Keratinocyte (primary cell): ENCODE results near the gene MLF2. TPM values are rescaled to one million over a fixed set of nuclear protein-coding genes. Genes with fewer than 3 reads are reported as not detected.
"Not testable (repeated sequence)": the region's sequence is repeated elsewhere in the genome, so short reads cannot be mapped to it uniquely, and the experiment has no call there.

ENCODE experiments used
- DNase-seq: peaks from one replicate; pipeline ENCODE4 v3.0.0-alpha.2; 2011; ENCODE audit warnings: low read depth, missing footprints, low spot score
- FAIRE-seq: peaks from 2 replicates; lab custom pipeline; 2011; peaks lifted over from hg19 to GRCh38; lab: Jason Lieb, UNC
- H2AFZ ChIP-seq: 2 replicates; pipeline ENCODE4 v1.6.0; 2012; ENCODE audit warnings: low read length, control low read depth, inconsistent platforms; ENCODE audit not compliant: control insufficient read depth
- H3K27ac ChIP-seq: 2 replicates; pipeline ENCODE4 v1.5.1; 2011; ENCODE audit warnings: low read length; ENCODE audit not compliant: control insufficient read depth, insufficient read depth
- H3K27me3 ChIP-seq: 3 replicates; pipeline ENCODE4 v1.6.0; 2011; ENCODE audit warnings: low read length; ENCODE audit not compliant: control insufficient read depth, insufficient read depth; ENCODE audit errors: extremely low read depth
- H3K36me3 ChIP-seq, 2 experiments: 2 replicates in 1 of 2; 3 replicates in 1 of 2; pipeline ENCODE4 v1.5.1; 2011; ENCODE audit warnings: low read length in 2 of 2, mild to moderate bottlenecking in 1 of 2; ENCODE audit not compliant: control insufficient read depth in 2 of 2, insufficient read depth in 2 of 2; ENCODE audit errors: extremely low read depth in 1 of 2
- H3K4me1 ChIP-seq: 3 replicates; pipeline ENCODE4 v1.5.1; 2011; ENCODE audit warnings: low read length; ENCODE audit not compliant: control insufficient read depth, insufficient read depth; ENCODE audit errors: extremely low read depth
- H3K4me2 ChIP-seq: 3 replicates; pipeline ENCODE4 v1.6.0; 2011; ENCODE audit warnings: low read depth, low read length; ENCODE audit not compliant: control insufficient read depth, insufficient read depth; ENCODE audit errors: extremely low read depth
- H3K4me3 ChIP-seq, 3 experiments: fragments of 200-600 bp in 1 of 3; sonication (generic) in 1 of 3; 2 replicates in 2 of 3; 3 replicates in 1 of 3; pipeline ENCODE4 v1.5.1; 2011 to 2016; ENCODE audit warnings: low read length in 3 of 3, mild to moderate bottlenecking in 3 of 3, control low read depth in 2 of 3, inconsistent platforms in 1 of 3, low read depth in 1 of 3, mixed read lengths in 1 of 3, mixed run types in 1 of 3, moderate library complexity in 1 of 3; ENCODE audit not compliant: control insufficient read depth in 2 of 3, insufficient read depth in 2 of 3; ENCODE audit errors: extremely low read depth in 1 of 3
- H3K79me2 ChIP-seq: 2 replicates; pipeline ENCODE4 v1.6.0; 2012; ENCODE audit warnings: low read length; ENCODE audit not compliant: control insufficient read depth, insufficient read depth
- H3K9ac ChIP-seq: 3 replicates; pipeline ENCODE4 v1.6.0; 2011; ENCODE audit warnings: low read length; ENCODE audit not compliant: control insufficient read depth, insufficient read depth; ENCODE audit errors: extremely low read depth
- H3K9me1 ChIP-seq: 3 replicates; pipeline ENCODE4 v1.6.0; 2011; ENCODE audit warnings: low read length; ENCODE audit not compliant: control insufficient read depth, insufficient read depth; ENCODE audit errors: extremely low read depth
- H3K9me3 ChIP-seq: 2 replicates; pipeline ENCODE4 v1.5.1; 2012; ENCODE audit warnings: low read depth, low read length; ENCODE audit not compliant: control insufficient read depth
- H4K20me1 ChIP-seq: 3 replicates; pipeline ENCODE4 v1.6.0; 2011; ENCODE audit warnings: low read length; ENCODE audit not compliant: control insufficient read depth, insufficient read depth; ENCODE audit errors: extremely low read depth
- CTCF ChIP-seq, 3 experiments: IDR thresholded peaks in 1 of 3; conservative IDR thresholded peaks in 1 of 3; optimal IDR thresholded peaks in 1 of 3; 2 replicates in 2 of 3; 3 replicates in 1 of 3; pipeline versions ENCODE3 to v1.5.1; 2011; ENCODE audit warnings: low read length in 3 of 3, mild to moderate bottlenecking in 3 of 3, moderate library complexity in 2 of 3, control low read depth in 1 of 3, inconsistent platforms in 1 of 3; ENCODE audit not compliant: insufficient read depth in 2 of 3; ENCODE audit errors: extremely low read depth in 1 of 3
- EZH2 ChIP-seq: IDR thresholded peaks from one replicate; pipeline ENCODE4 v1.6.1; 2012; ENCODE audit warnings: inconsistent platforms, mild to moderate bottlenecking, low read length, moderate library complexity
- dilution Hi-C: fragments of 300-500 bp; cut with MboI; formaldehyde crosslinking; loops from one replicate; pipeline ENCODE4 v1.7.0; 2020; ENCODE audit warnings: low sequenced_read_pairs; ENCODE audit not compliant: extremely low pct_ligation_motif_present
- polyA plus RNA-seq, 5 experiments: library from polyadenylated mRNA; depleted of rRNA in 3 of 5; stranded (reverse) in 3 of 5; stranded (forward) in 1 of 5; unstranded in 1 of 5; fragments of >200 nt; gene quantifications; 1 replicate in 1 of 5; 2 replicates in 3 of 5; 3 replicates in 1 of 5; pipeline versions ENCODE4 v1.2.1 to v1.2.3, GENCODE V29; 2011 to 2012; ENCODE audit warnings: missing spikeins in 2 of 5, low read depth in 1 of 5, low replicate concordance in 1 of 5

MLF2 gene
- polyA plus RNA-seq, 1 donor (not counting 4 experiments of a cell fraction or from before 2014, with no cell fraction given), result 317 TPM

- H3K27me3 ChIP-seq, result no peaks in the 10 kb centered on the region
- H3K4me1 ChIP-seq, result peaks cover 21% of the 10 kb centered on the region
- FAIRE-seq (no peak), DNase-seq (no peak)
- H3K4me3 ChIP-seq, result no peak overlapping the region
- no peaks in the 10 kb centered on the region for H3K9me3 ChIP-seq
- H3K36me3 ChIP-seq, result peaks cover 13 to 21% of the 10 kb centered on the region in 2 experiments
- H3K79me2 ChIP-seq, result no peaks in the 10 kb centered on the region
- TF ChIP-seq EZH2, result no peak
- no peak for TF ChIP-seq CTCF (optimal IDR thresholded peaks at IDR 0.05 in 1 of 3, IDR thresholded peaks at IDR 0.05 in 1 of 3, conservative IDR thresholded peaks at IDR 0.05 in 1 of 3; ENCODE audit: extremely low read depth in 1 of 3, insufficient read depth in 2 of 3, low read length in 3 of 3)
- H3K4me2 ChIP-seq, result no peak overlapping the region
- H3K27ac ChIP-seq, result no peak overlapping the region
- no peaks in the 10 kb centered on the region for H4K20me1 ChIP-seq
- no peak overlapping the region for H3K9ac ChIP-seq
- no peak overlapping the region for H2AFZ ChIP-seq
- H3K9me1 ChIP-seq, result peaks cover 2% of the 10 kb centered on the region
- dilution Hi-C loops, result no loop called here
These were observed 10.1 kb downstream of the MLF2 start for GRCh38 chr12:6742834-6743233.

- dilution Hi-C loops, H3K4me2 ChIP-seq, H3K4me3 ChIP-seq, H3K9me3 ChIP-seq, H3K9me1 ChIP-seq, H3K9ac ChIP-seq, H2AFZ ChIP-seq, H3K79me2 ChIP-seq, DNase-seq, H3K27me3 ChIP-seq, H3K27ac ChIP-seq, FAIRE-seq, H4K20me1 ChIP-seq: not testable (repeated sequence)
- Histone ChIP-seq H3K4me1 (peaks cover 21% of the 10 kb centered on the region), H3K36me3 (peaks cover 9 to 14% of the 10 kb centered on the region in 2 experiments)
These were observed 10.9 kb downstream of the MLF2 start for GRCh38 chr12:6742080-6742479.

GRCh38 chr12:6736754-6737153 is 16.2 kb downstream of the MLF2 start:
- H3K4me1 ChIP-seq, result peaks cover 9% of the 10 kb centered on the region
- dilution Hi-C loops, result no loop called here
- no peak for FAIRE-seq

More at GRCh38 chr12:6736754-6737153, 16.2 kb downstream of the MLF2 start:
- Histone ChIP-seq H3K9me1 (no peaks in the 10 kb centered on the region), H3K27ac (no peak overlapping the region), H3K9ac (no peak overlapping the region), H3K27me3 (no peaks in the 10 kb centered on the region), H3K4me3 (no peak overlapping the region), H2AFZ (no peak overlapping the region), H3K4me2 (no peak overlapping the region), H4K20me1 (no peaks in the 10 kb centered on the region), H3K79me2 (no peaks in the 10 kb centered on the region), H3K9me3 (no peaks in the 10 kb centered on the region), H3K36me3 (peaks cover 6 to 10% of the 10 kb centered on the region in 2 experiments)
- no peak for TF ChIP-seq EZH2
- no peak for TF ChIP-seq CTCF (optimal IDR thresholded peaks at IDR 0.05 in 1 of 3, IDR thresholded peaks at IDR 0.05 in 1 of 3, conservative IDR thresholded peaks at IDR 0.05 in 1 of 3; ENCODE audit: extremely low read depth in 1 of 3, insufficient read depth in 2 of 3, low read length in 3 of 3)
- DNase-seq, result no peak
